Large intestine (tissue), 3 donors: ENCODE data around the gene ZCCHC24. TPM values are rescaled to one million over a fixed set of nuclear protein-coding genes. Genes with fewer than 3 reads are reported as not detected.

Experiments
- DNase-seq, 2 donors: peaks; one replicate each; pipeline versions ENCODE4 v3.0.0 to v3.0.0-alpha.2; 2013
- H3K27ac ChIP-seq: one replicate; pipeline ENCODE4 v1.5.1; 2013; ENCODE audit warnings: low read length
- H3K27me3 ChIP-seq: 2 replicates; pipeline ENCODE4 v1.6.1; 2013; ENCODE audit warnings: low read length; ENCODE audit not compliant: control insufficient read depth, insufficient read depth
- H3K36me3 ChIP-seq: 2 replicates; pipeline ENCODE4 v1.6.1; 2013; ENCODE audit warnings: low read length; ENCODE audit not compliant: control insufficient read depth, insufficient read depth
- H3K4me1 ChIP-seq: one replicate; pipeline ENCODE4 v1.6.1; 2013; ENCODE audit warnings: low read length; ENCODE audit not compliant: control insufficient read depth, insufficient read depth
- H3K4me3 ChIP-seq: one replicate; pipeline ENCODE4 v1.5.1; 2013; ENCODE audit warnings: low read length
- H3K9me3 ChIP-seq: one replicate; pipeline ENCODE4 v1.6.1; 2013; ENCODE audit warnings: mild to moderate bottlenecking, low read depth, low read length, moderate library complexity; ENCODE audit not compliant: control insufficient read depth
- WGBS: methylation state at CpG from one replicate; pipeline ENCODE4 v1.1.5; 2013; ENCODE audit warnings: low lambda C conversion rate; ENCODE audit not compliant: insufficient coverage; 5-methylcytosine and 5-hydroxymethylcytosine counted together
- polyA plus RNA-seq: library from polyadenylated mRNA; unstranded; fragments of 120-200 nt; gene quantifications from one replicate; pipeline ENCODE4 v1.2.1, GENCODE V29; 2013

Gene ZCCHC24
- polyA plus RNA-seq, 1 donor, result 23.8 TPM

- DNase-seq, result peak in 1 of 2 donors; percentile 45
- no peaks in the 10 kb centered on the region for H3K36me3 ChIP-seq
- no peaks in the 10 kb centered on the region for H3K4me1 ChIP-seq
- peak overlapping the region; percentile 18 for H3K27ac ChIP-seq
- no peaks in the 10 kb centered on the region for H3K9me3 ChIP-seq
- no peak overlapping the region for H3K4me3 ChIP-seq
- WGBS, result no CpG with 5 or more reads among the region's 10 CpGs
- no peaks in the 10 kb centered on the region for H3K27me3 ChIP-seq
These were observed 42.1 kb upstream of the ZCCHC24 start for GRCh38 chr10:79487296-79488194.

- no peaks in the 10 kb centered on the region for H3K9me3 ChIP-seq
- no peak overlapping the region for H3K27ac ChIP-seq
- no peaks in the 10 kb centered on the region for H3K36me3 ChIP-seq
- WGBS, result 100% methylated on average over 2 of the region's 6 CpGs
- H3K4me3 ChIP-seq, result no peak overlapping the region
- no peak for DNase-seq
- H3K27me3 ChIP-seq, result no peaks in the 10 kb centered on the region
- no peaks in the 10 kb centered on the region for H3K4me1 ChIP-seq
These were observed 39.1 kb upstream of the ZCCHC24 start for GRCh38 chr10:79484476-79484875.

GRCh38 chr10:79483948-79484347 lies 38.5 kb upstream of the ZCCHC24 start:
- Histone ChIP-seq H3K4me1 (no peaks in the 10 kb centered on the region), H3K27ac (no peak overlapping the region)
- no CpG with 5 or more reads among the region's 2 CpGs for WGBS

GRCh38 chr10:79483299-79483698 lies 37.9 kb upstream of the ZCCHC24 start:
- DNase-seq, result no peak
- no peaks in the 10 kb centered on the region for H3K9me3 ChIP-seq
- no peaks in the 10 kb centered on the region for H3K27me3 ChIP-seq
- no peak overlapping the region for H3K4me3 ChIP-seq
- WGBS, result 100% methylated on average over 2 of the region's 3 CpGs
- no peaks in the 10 kb centered on the region for H3K4me1 ChIP-seq
- no peaks in the 10 kb centered on the region for H3K36me3 ChIP-seq
- no peak overlapping the region for H3K27ac ChIP-seq

More at GRCh38 chr10:79483948-79484347, 38.5 kb upstream of the ZCCHC24 start:
- H3K4me3 ChIP-seq, result no peak overlapping the region
- no peaks in the 10 kb centered on the region for H3K27me3 ChIP-seq
- H3K9me3 ChIP-seq, result no peaks in the 10 kb centered on the region
- DNase-seq, result no peak
- no peaks in the 10 kb centered on the region for H3K36me3 ChIP-seq

GRCh38 chr10:79482741-79483140 lies 37.3 kb upstream of the ZCCHC24 start:
- no peak overlapping the region for H3K4me3 ChIP-seq
- no peak for DNase-seq

GRCh38 chr10:79482304-79482703 lies 36.9 kb upstream of the ZCCHC24 start:
- H3K9me3 ChIP-seq, result no peaks in the 10 kb centered on the region
- H3K27me3 ChIP-seq, result no peaks in the 10 kb centered on the region
- no peak overlapping the region for H3K4me3 ChIP-seq
- no peaks in the 10 kb centered on the region for H3K4me1 ChIP-seq
- no peak overlapping the region for H3K27ac ChIP-seq
- no peak for DNase-seq
- no peaks in the 10 kb centered on the region for H3K36me3 ChIP-seq
- WGBS, result no CpG with 5 or more reads among the region's 1 CpG

More at GRCh38 chr10:79482741-79483140, 37.3 kb upstream of the ZCCHC24 start:
- no peak overlapping the region for H3K27ac ChIP-seq
- H3K4me1 ChIP-seq, result no peaks in the 10 kb centered on the region
- WGBS, result 74% methylated on average over 3 of the region's 4 CpGs
- H3K36me3 ChIP-seq, result no peaks in the 10 kb centered on the region
- no peaks in the 10 kb centered on the region for H3K27me3 ChIP-seq
- no peaks in the 10 kb centered on the region for H3K9me3 ChIP-seq

- DNase-seq, result no peak
- H3K9me3 ChIP-seq, result no peaks in the 10 kb centered on the region
- H3K27me3 ChIP-seq, result no peaks in the 10 kb centered on the region
- H3K36me3 ChIP-seq, result no peaks in the 10 kb centered on the region
- no peak overlapping the region for H3K27ac ChIP-seq
- H3K4me1 ChIP-seq, result no peaks in the 10 kb centered on the region
- H3K4me3 ChIP-seq, result no peak overlapping the region
- WGBS, result 81% methylated on average over 2 of the region's 3 CpGs
These were observed 34.0 kb upstream of the ZCCHC24 start for GRCh38 chr10:79479283-79479909.

- H3K27ac ChIP-seq, result no peak overlapping the region
- no peaks in the 10 kb centered on the region for H3K9me3 ChIP-seq
- H3K36me3 ChIP-seq, result no peaks in the 10 kb centered on the region
- no peak overlapping the region for H3K4me3 ChIP-seq
- 93% methylated on average over 3 of the region's 7 CpGs for WGBS
- H3K27me3 ChIP-seq, result no peaks in the 10 kb centered on the region
- DNase-seq, result no peak
- no peaks in the 10 kb centered on the region for H3K4me1 ChIP-seq
These were observed 32.0 kb upstream of the ZCCHC24 start for GRCh38 chr10:79477456-79477855.

GRCh38 chr10:79476645-79477044 lies 31.2 kb upstream of the ZCCHC24 start:
- Histone ChIP-seq H3K9me3 (no peaks in the 10 kb centered on the region), H3K36me3 (no peaks in the 10 kb centered on the region), H3K4me3 (no peak overlapping the region), H3K4me1 (no peaks in the 10 kb centered on the region), H3K27me3 (no peaks in the 10 kb centered on the region), H3K27ac (no peak overlapping the region)
- DNase-seq, result no peak

- H3K27me3 ChIP-seq, result no peaks in the 10 kb centered on the region
- 67% methylated on average over 1 of the region's 3 CpGs for WGBS
These were observed 30.5 kb upstream of the ZCCHC24 start for GRCh38 chr10:79475877-79476276.

More at GRCh38 chr10:79475877-79476276, 30.5 kb upstream of the ZCCHC24 start:
- no peak for DNase-seq
- Histone ChIP-seq H3K27ac (no peak overlapping the region), H3K36me3 (no peaks in the 10 kb centered on the region), H3K4me3 (no peak overlapping the region), H3K4me1 (no peaks in the 10 kb centered on the region), H3K9me3 (no peaks in the 10 kb centered on the region)
